ENCODE data around the gene SDF2L1.
"Not testable (repeated sequence)": the region's sequence is repeated elsewhere in the genome, so short reads cannot be mapped to it uniquely, and the experiment has no call there.

The SDF2L1 gene

DNA sequence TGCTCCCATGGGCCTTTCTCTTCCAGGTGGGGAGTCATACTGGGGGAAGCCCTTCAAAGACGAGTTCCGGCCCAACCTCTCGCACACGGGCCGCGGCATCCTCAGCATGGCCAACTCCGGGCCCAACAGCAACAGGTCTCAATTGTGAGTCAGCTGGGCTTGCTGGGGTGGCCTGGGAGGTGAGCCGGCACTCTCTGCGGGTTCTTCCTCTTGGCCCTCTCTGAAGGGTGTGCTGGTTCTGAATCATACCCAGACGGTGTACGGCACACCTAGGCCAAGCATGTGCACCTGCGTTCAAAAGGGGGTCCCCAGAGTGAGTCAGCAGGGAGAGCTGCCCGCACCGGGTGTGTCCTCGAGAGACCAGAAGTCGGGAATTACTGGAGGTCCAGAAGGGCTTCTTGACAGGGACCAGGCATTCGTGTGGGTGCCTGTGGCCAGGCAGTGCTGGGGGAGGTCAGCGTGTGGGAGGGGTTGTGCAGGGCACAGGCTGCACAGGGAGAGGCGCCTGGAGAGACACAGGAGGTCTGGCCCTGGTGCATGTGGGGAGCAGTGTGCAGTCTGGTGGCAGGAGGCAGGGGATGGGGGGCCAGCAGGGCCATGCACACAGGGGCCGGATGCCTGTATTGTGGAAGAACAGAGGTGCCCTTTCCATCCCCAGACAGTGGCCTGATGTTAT, 46.7 kb downstream of the SDF2L1 start:
- no peak for DNase-seq

- peak; percentile 78 for DNase-seq
Observed at GRCh38 chr22:21690401-21690801, 48.3 kb downstream of the SDF2L1 start.

- no peak for DNase-seq
Observed at GRCh38 chr22:21691816-21692215, 49.7 kb downstream of the SDF2L1 start.

GRCh38 chr22:21692856-21693255, 50.8 kb downstream of the SDF2L1 start:
- not testable (repeated sequence) for DNase-seq

DNA sequence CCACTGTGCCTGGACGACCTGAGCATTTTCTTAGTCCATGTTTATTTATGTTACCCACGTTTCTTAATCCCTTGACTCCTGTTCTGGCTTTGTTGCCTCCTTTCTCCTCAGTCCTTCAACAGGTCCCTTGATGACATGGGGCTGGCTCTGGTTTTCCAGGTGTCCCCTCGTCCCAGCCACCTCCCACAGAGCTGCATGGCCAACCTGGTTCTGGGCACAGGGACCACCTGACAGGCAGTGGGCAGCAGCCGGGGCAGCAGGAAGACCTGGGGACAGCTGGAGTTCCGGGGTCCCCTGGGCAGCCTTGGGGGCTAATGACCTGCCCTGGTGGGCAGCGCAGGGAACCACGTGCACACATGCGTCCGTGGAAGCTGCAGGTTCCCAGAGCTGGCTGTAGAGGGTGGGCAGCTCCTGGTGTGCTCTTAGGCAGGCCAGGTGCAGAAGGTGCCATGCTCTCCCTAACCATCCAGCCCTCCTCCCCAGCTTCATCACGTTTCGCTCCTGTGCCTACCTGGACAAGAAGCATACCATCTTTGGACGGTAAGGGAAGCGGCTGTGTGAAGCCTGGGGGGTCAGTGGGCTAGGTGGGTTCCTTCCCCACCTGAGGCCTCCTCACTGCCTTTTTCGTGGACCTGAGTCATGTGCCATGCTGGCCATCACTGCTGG, 51.4 kb downstream of the SDF2L1 start:
- no peak for DNase-seq
